Colonic mucosa (tissue), 4 donors: ENCODE results near the gene HAX1. TPM values are rescaled to one million over a fixed set of nuclear protein-coding genes. Genes with fewer than 3 reads are reported as not detected.

ENCODE experiments used
- DNase-seq: peaks from one replicate; pipeline ENCODE4 v3.0.0-alpha.2; 2020
- H3K27ac ChIP-seq: fragments of 200-600 bp; one replicate; pipeline ENCODE4 v1.8.0; 2021
- H3K27me3 ChIP-seq: fragments of 200-600 bp; one replicate; pipeline ENCODE4 v1.8.0; 2021
- H3K36me3 ChIP-seq: fragments of 200-600 bp; one replicate; pipeline ENCODE4 v1.8.0; 2021
- H3K4me1 ChIP-seq: fragments of 200-600 bp; one replicate; pipeline ENCODE4 v1.8.0; 2021; ENCODE audit warnings: mild to moderate bottlenecking
- H3K4me3 ChIP-seq: fragments of 200-600 bp; one replicate; pipeline ENCODE4 v1.8.0; 2021
- H3K9ac ChIP-seq, 2 donors: one replicate each; pipeline ENCODE4 v1.7.0; 2013; ENCODE audit warnings: control low read depth in 2 of 2, low read depth in 2 of 2, low read length in 2 of 2
- H3K9me3 ChIP-seq: fragments of 200-600 bp; one replicate; pipeline ENCODE4 v1.8.0; 2021
- intact Hi-C: fragments of 100-400 bp; cut with DNase I; formaldehyde crosslinking; loops from one replicate; pipeline ENCODE4 v1.14.1; 2022
- total RNA-seq, 2 donors: library from RNA; stranded (reverse); fragmentation: NEBNext Ultra II Directional in 1 of 2; extraction: Animal tissue kit (Norgen Biotek cat#: 25700) in 1 of 2; gene quantifications; one replicate each; pipeline ENCODE4 v1.2.1, GENCODE V29; 2021
- TF ChIP-seq, protein P1 (sequence below): fragments of 200-600 bp; IDR thresholded peaks from one replicate; pipeline ENCODE4 v1.8.0; 2022; ENCODE audit warnings: antibody characterized with exemption, mild to moderate bottlenecking
- donor health status: healthy.
- donor health status: DM: no; HTN: no; CAD: no.
- donor health status: DM: no; HTN: no; CAD: no.

HAX1 gene
- total RNA-seq, 2 donors from 2014 or later, result 53.4 to 83.6 TPM

DNA sequence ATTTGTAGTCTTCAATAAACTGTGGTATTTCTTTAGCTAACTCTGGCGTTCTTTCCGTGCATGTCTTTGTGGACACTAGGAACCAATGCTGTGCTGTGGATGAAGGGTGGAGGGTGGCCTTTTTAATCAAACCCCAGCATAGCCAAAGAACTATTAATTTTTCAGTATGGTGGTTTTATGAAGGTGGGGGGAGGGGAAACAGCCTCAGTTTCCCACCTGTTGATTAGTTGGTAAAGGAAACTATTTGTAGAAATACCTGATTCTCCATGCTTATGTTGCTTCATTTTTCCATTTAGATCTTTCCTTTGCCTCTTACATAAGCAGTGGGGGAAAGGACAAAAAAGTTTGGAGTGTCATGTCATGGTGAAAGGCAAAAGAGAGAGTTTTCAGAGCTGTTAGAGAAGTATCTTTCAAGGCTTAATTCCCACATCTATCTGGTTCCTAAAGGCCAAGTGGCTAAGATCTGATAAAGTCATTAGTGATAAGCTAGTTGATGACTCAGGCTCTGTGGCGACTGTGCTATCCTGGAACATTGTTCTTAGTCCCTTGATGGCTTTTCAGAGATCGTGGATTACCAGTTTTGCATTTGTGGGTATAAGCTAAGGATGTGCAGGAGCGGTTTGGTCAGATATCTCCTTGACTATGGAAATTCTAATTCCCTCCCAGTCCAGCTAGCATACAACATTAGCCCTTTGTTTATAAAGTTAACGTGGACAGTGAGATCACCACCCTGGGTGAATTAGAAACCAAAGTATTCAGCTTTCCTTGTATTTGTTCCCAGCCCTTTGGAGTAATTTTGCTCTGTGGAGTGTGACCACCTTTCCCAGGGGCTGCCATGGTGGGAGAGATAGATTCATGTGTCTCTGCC is 8.7 kb upstream of the HAX1 start:
- no peak overlapping the region for H3K9ac ChIP-seq
- H3K27ac ChIP-seq, result no peak overlapping the region
- intact Hi-C loops, result loop anchor here (10.0 kb wide), 1 partner anchor 69 kb away; the partner anchor contains the start of gene TPM3
- H3K4me1 ChIP-seq, result no peaks in the 10 kb centered on the region
- no peaks in the 10 kb centered on the region for H3K9me3 ChIP-seq
- TF ChIP-seq, protein P1, sequence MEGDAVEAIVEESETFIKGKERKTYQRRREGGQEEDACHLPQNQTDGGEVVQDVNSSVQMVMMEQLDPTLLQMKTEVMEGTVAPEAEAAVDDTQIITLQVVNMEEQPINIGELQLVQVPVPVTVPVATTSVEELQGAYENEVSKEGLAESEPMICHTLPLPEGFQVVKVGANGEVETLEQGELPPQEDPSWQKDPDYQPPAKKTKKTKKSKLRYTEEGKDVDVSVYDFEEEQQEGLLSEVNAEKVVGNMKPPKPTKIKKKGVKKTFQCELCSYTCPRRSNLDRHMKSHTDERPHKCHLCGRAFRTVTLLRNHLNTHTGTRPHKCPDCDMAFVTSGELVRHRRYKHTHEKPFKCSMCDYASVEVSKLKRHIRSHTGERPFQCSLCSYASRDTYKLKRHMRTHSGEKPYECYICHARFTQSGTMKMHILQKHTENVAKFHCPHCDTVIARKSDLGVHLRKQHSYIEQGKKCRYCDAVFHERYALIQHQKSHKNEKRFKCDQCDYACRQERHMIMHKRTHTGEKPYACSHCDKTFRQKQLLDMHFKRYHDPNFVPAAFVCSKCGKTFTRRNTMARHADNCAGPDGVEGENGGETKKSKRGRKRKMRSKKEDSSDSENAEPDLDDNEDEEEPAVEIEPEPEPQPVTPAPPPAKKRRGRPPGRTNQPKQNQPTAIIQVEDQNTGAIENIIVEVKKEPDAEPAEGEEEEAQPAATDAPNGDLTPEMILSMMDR, result no peak
- peaks cover 13% of the 10 kb centered on the region for H3K36me3 ChIP-seq
- DNase-seq, result no peak
- no peak overlapping the region for H3K4me3 ChIP-seq
- no peaks in the 10 kb centered on the region for H3K27me3 ChIP-seq

DNA sequence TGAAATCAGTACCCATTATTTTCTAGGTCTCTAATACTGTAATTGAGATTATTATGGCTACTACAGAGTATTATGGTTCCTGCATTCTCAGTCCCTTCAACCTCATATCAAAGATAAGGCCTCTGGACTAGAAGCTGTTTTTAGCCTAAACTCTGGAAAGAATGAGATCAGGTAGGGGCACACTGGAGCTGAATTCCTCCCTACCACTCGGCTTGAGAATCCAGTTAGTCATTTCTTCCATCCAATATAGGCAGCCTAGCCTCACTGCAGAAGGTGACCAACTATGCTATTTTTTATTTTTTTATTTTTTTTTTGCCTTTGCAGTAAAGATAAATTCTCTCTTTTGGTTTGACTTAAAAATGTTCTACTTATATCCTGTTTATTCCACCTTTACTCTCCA is 8.0 kb upstream of the HAX1 start:
- DNase-seq, result no peak
- Histone ChIP-seq H3K9me3 (no peaks in the 10 kb centered on the region), H3K4me1 (no peaks in the 10 kb centered on the region), H3K36me3 (peaks cover 13% of the 10 kb centered on the region), H3K9ac (no peak overlapping the region), H3K4me3 (no peak overlapping the region), H3K27me3 (no peaks in the 10 kb centered on the region), H3K27ac (no peak overlapping the region)
- TF ChIP-seq, protein P1, result no peak
- intact Hi-C loops, result loop anchor here (10.0 kb wide), 1 partner anchor 70 kb away; the partner anchor contains the start of gene TPM3

GRCh38 chr1:154265586-154265985 is 6.8 kb upstream of the HAX1 start:
- DNase-seq, result no peak
- peaks cover 13% of the 10 kb centered on the region for H3K36me3 ChIP-seq
- H3K4me1 ChIP-seq, result no peaks in the 10 kb centered on the region
- TF ChIP-seq, protein P1, result no peak
- intact Hi-C loops, result loop anchor here (10.0 kb wide), 1 partner anchor 71 kb away; the partner anchor contains the start of gene TPM3
- no peaks in the 10 kb centered on the region for H3K27me3 ChIP-seq
- H3K4me3 ChIP-seq, result no peak overlapping the region
- H3K9ac ChIP-seq, result no peak overlapping the region
- H3K9me3 ChIP-seq, result no peaks in the 10 kb centered on the region
- no peak overlapping the region for H3K27ac ChIP-seq

DNA sequence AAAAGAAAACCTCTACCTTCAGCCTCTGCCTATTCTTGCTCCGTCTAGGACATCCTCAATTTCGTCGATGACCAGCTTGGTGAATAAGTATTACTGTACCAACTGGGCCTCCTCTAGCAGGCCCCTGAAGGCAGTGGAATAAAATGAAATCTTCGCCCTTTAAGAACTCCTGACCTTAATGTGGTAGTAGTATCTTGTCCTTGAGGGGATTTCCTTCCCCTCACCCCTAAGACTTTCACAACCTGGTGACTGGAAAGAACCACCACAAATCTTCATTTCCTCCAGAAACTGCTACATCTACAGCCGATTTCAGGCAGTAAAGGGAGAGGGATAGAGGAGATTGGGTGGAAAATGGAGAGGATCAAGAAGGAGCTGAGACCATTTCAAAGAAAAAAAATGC is 1.6 kb upstream of the HAX1 start:
- Histone ChIP-seq H3K4me3 (no peak overlapping the region), H3K27ac (no peak overlapping the region), H3K4me1 (no peaks in the 10 kb centered on the region), H3K36me3 (no peaks in the 10 kb centered on the region), H3K9me3 (no peaks in the 10 kb centered on the region), H3K9ac (no peak overlapping the region), H3K27me3 (no peaks in the 10 kb centered on the region)
- no peak for DNase-seq
- TF ChIP-seq, protein P1, result no peak
- intact Hi-C loops, result no loop called here

DNA sequence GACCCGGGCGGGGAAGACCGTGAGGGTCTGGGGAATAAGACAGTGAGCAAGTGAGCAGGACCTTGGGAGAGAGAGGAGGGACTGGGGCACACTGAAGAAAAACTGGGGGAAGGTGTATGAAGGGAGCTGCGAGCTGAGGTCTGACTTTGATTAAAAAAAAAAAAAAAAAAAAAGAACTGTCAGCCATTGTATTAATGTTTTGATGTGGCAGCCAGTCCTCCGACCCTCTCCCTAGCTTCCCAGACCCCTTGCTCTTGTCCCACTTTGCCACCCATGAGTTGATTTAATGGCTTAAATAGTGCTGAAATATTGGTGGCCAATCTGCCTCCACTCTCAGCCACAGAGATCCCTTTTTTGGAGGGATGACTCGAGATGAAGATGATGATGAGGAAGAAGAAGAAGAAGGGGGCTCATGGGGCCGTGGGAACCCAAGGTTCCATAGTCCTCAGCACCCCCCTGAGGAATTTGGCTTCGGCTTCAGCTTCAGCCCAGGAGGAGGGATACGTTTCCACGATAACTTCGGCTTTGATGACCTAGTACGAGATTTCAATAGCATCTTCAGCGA is 652 bp downstream of the HAX1 start:
- intact Hi-C loops, result no loop called here
- no peaks in the 10 kb centered on the region for H3K36me3 ChIP-seq

More for the DNA sequence above, 652 bp downstream of the HAX1 start:
- Histone ChIP-seq H3K27ac (peak overlapping the region; percentile 78), H3K9ac (peak overlapping the region; percentile 92 to 93), H3K9me3 (no peaks in the 10 kb centered on the region), H3K27me3 (no peaks in the 10 kb centered on the region), H3K4me3 (peak overlapping the region; percentile 78), H3K4me1 (no peaks in the 10 kb centered on the region)
- TF ChIP-seq, protein P1, result no peak
- no peak for DNase-seq
